H9 (cell line): Measurements from ENCODE around the gene TMCC1. TPM values are rescaled to one million over a fixed set of nuclear protein-coding genes. Genes with fewer than 3 reads are reported as not detected.

Source experiments
- DNase-seq: peaks from one replicate; pipeline ENCODE4 v3.0.0-alpha.2; 2017
- H2AFZ ChIP-seq: one replicate; pipeline ENCODE4 v1.6.1; 2013; ENCODE audit warnings: mild to moderate bottlenecking, low read length, control low read depth, moderate library complexity
- H2AK5ac ChIP-seq: 2 replicates; pipeline ENCODE4 v1.6.1; 2013; ENCODE audit warnings: low read length, control low read depth, mixed read lengths; ENCODE audit not compliant: insufficient read length
- H2BK120ac ChIP-seq: one replicate; pipeline ENCODE4 v1.6.1; 2013; ENCODE audit warnings: low read depth, mild to moderate bottlenecking, low read length, control low read depth, inconsistent platforms; ENCODE audit not compliant: poor library complexity, severe bottlenecking
- H2BK12ac ChIP-seq: 2 replicates; pipeline ENCODE4 v1.6.1; 2013; ENCODE audit warnings: low read length, control low read depth, mixed read lengths, low read depth; ENCODE audit not compliant: insufficient read length
- H2BK15ac ChIP-seq: 2 replicates; pipeline ENCODE4 v1.6.1; 2013; ENCODE audit warnings: low read depth, low read length, control low read depth
- H2BK20ac ChIP-seq: one replicate; pipeline ENCODE4 v1.6.1; 2013; ENCODE audit warnings: low read depth, mild to moderate bottlenecking, low read length, control low read depth, inconsistent platforms; ENCODE audit not compliant: poor library complexity, severe bottlenecking
- H2BK5ac ChIP-seq: 2 replicates; pipeline ENCODE4 v1.6.1; 2013; ENCODE audit warnings: low read length, control low read depth, mixed read lengths; ENCODE audit not compliant: insufficient read length
- H3K14ac ChIP-seq: 2 replicates; pipeline ENCODE4 v1.6.1; 2013; ENCODE audit warnings: low read length, control low read depth; ENCODE audit not compliant: insufficient read depth
- H3K18ac ChIP-seq: 2 replicates; pipeline ENCODE4 v1.6.1; 2013; ENCODE audit warnings: low read depth, mild to moderate bottlenecking, mixed read lengths, low read length, control low read depth; ENCODE audit not compliant: insufficient read length
- H3K23ac ChIP-seq: 2 replicates; pipeline ENCODE4 v1.6.1; 2013; ENCODE audit warnings: low read length, control low read depth, mixed read lengths, low read depth; ENCODE audit not compliant: insufficient read length
- H3K23me2 ChIP-seq: 2 replicates; pipeline ENCODE4 v1.6.1; 2013; ENCODE audit warnings: low read depth, mild to moderate bottlenecking, mixed read lengths, low read length, control low read depth; ENCODE audit not compliant: insufficient read length, poor library complexity, severe bottlenecking
- H3K27ac ChIP-seq: 2 replicates; pipeline ENCODE4 v1.5.1; 2013; ENCODE audit warnings: low read length, control low read depth, mixed read lengths, low read depth; ENCODE audit not compliant: insufficient read length
- H3K27me3 ChIP-seq: 2 replicates; pipeline ENCODE4 v1.6.1; 2013; ENCODE audit warnings: low read length, control low read depth, inconsistent platforms; ENCODE audit not compliant: insufficient read depth
- H3K4ac ChIP-seq: 2 replicates; pipeline ENCODE4 v1.6.1; 2013; ENCODE audit warnings: low read depth, mild to moderate bottlenecking, control low read depth, inconsistent platforms, low read length, moderate library complexity
- H3K4me1 ChIP-seq: 2 replicates; pipeline ENCODE4 v1.6.1; 2013; ENCODE audit warnings: low read length, control low read depth, inconsistent platforms; ENCODE audit not compliant: insufficient read depth
- H3K4me2 ChIP-seq: 2 replicates; pipeline ENCODE4 v1.6.1; 2013; ENCODE audit warnings: low read length, control low read depth, mixed read lengths; ENCODE audit not compliant: insufficient read length, insufficient read depth
- H3K56ac ChIP-seq: 2 replicates; pipeline ENCODE4 v1.6.1; 2013; ENCODE audit warnings: low read depth, mild to moderate bottlenecking, mixed read lengths, low read length, control low read depth; ENCODE audit not compliant: insufficient read length
- H3K79me1 ChIP-seq: 2 replicates; pipeline ENCODE4 v1.6.1; 2013; ENCODE audit warnings: low read depth, mild to moderate bottlenecking, moderate library complexity, low read length, control low read depth, inconsistent platforms; ENCODE audit not compliant: insufficient read depth, poor library complexity, severe bottlenecking
- H3K79me2 ChIP-seq: 2 replicates; pipeline ENCODE4 v1.6.1; 2013; ENCODE audit warnings: low read length, control low read depth, inconsistent platforms; ENCODE audit not compliant: insufficient read depth
- H3K9ac ChIP-seq: 2 replicates; pipeline ENCODE4 v1.6.1; 2013; ENCODE audit warnings: low read length, control low read depth, mixed read lengths; ENCODE audit not compliant: insufficient read length; ENCODE audit errors: extremely low read depth
- H3K9me3 ChIP-seq: one replicate; pipeline ENCODE4 v1.6.1; 2013; ENCODE audit warnings: low read depth, low read length, inconsistent platforms; ENCODE audit not compliant: control insufficient read depth
- H3T11ph ChIP-seq: one replicate; pipeline ENCODE4 v1.6.1; 2013; ENCODE audit warnings: mild to moderate bottlenecking, low read length, control low read depth, inconsistent platforms
- H4K20me1 ChIP-seq: one replicate; pipeline ENCODE4 v1.6.1; 2013; ENCODE audit not compliant: control insufficient read depth, insufficient read length, insufficient read depth
- H4K5ac ChIP-seq: 2 replicates; pipeline ENCODE4 v1.6.1; 2013; ENCODE audit warnings: low read depth, mild to moderate bottlenecking, mixed read lengths, low read length, control low read depth; ENCODE audit not compliant: insufficient read length
- H4K8ac ChIP-seq: replicated peaks from 2 replicates; pipeline ENCODE4 v1.6.1; 2013; ENCODE audit warnings: low read length, control low read depth, mixed read lengths, low read depth; ENCODE audit not compliant: insufficient read length
- H4K91ac ChIP-seq: 2 replicates; pipeline ENCODE4 v1.6.1; 2013; ENCODE audit warnings: low read depth, mild to moderate bottlenecking, moderate library complexity, mixed read lengths, low read length, control low read depth; ENCODE audit not compliant: insufficient read length
- H3K27ac Mint-ChIP-seq, 3 experiments: 2 replicates in 2 of 3; 3 replicates in 1 of 3; pipeline ENCODE4 v1.8.0; 2020 to 2021; ENCODE audit warnings: mixed read lengths in 3 of 3, mild to moderate bottlenecking in 1 of 3, moderate library complexity in 1 of 3
- H3K27me3 Mint-ChIP-seq: 2 replicates; pipeline ENCODE4 v1.8.0; 2021; ENCODE audit warnings: low read depth, mild to moderate bottlenecking, moderate library complexity, mixed read lengths
- H3K36me3 Mint-ChIP-seq, 3 experiments: 2 replicates in 2 of 3; 3 replicates in 1 of 3; pipeline ENCODE4 v1.8.0; 2020 to 2021; ENCODE audit warnings: low read depth in 3 of 3, mixed read lengths in 3 of 3; ENCODE audit not compliant: insufficient read depth in 1 of 3
- H3K4me1 Mint-ChIP-seq, 2 experiments: 2 replicates each; pipeline ENCODE4 v1.8.0; 2020; ENCODE audit warnings: mixed read lengths in 2 of 2
- H3K4me3 Mint-ChIP-seq, 2 experiments: 2 replicates in 1 of 2; 3 replicates in 1 of 2; pipeline ENCODE4 v1.8.0; 2020 to 2021; ENCODE audit warnings: mild to moderate bottlenecking in 2 of 2, mixed read lengths in 2 of 2, moderate library complexity in 1 of 2
- H3K9me3 Mint-ChIP-seq, 2 experiments: 2 replicates in 1 of 2; 3 replicates in 1 of 2; pipeline ENCODE4 v1.8.0; 2020; ENCODE audit warnings: mild to moderate bottlenecking in 2 of 2, mixed read lengths in 2 of 2, moderate library complexity in 1 of 2
- WGBS: extraction: QIAGEN DNeasy Blood & Tissue Kit; methylation state at CpG from one replicate; pipeline ENCODE4 v1.1.7; 2013; ENCODE audit warnings: missing lambda C conversion rate, low lambda C conversion rate, mixed read lengths; ENCODE audit not compliant: insufficient read length; ENCODE audit errors: extremely low coverage; 5-methylcytosine and 5-hydroxymethylcytosine counted together
- total RNA-seq: library from RNA; stranded (reverse); gene quantifications from 2 replicates; pipeline ENCODE4 v1.2.1, GENCODE V29; 2021
- TF ChIP-seq, protein P1 (sequence below): fragments of 200-600 bp; sonication (generic); conservative IDR thresholded peaks from 3 replicates; pipeline ENCODE4 v1.8.0; 2021; ENCODE audit warnings: antibody characterized with exemption, mild to moderate bottlenecking

TMCC1 gene
- total RNA-seq, 1 experiment from 2014 or later = 24.4 TPM

DNA sequence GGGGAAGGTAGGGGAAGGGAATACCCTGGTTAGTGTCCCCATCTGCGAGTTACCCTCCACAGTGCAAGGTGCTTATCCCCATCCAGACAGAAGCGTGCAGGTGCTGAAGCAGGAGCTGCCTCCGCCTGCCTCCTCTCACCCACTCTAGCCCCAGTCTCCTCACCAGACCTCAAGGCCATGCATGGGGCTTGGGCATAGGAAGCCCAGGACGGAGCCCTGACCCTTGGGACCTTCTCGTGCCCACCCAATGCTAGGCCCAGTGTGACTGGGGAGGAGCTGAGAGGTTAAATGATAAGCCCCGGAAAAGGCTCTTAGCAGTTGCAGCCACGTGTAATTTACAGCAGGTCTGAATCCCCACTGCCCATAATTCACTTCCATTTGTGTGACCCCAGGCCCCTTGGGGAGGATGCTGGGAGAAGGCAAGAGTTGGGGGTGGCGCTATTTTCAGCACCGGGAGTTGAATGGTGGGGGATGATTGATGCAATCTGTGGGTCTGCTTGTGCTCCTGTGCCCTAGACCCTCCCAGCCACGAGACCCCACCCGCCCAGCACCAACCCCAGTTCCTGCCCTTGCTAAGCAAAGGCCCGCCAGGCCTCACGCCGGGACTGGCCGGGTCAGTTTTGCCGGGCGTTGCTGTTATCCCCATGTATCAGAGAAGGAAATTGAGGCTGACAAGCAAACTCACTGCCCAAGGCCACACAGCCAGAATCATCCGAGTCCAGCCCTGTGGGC lies 272.5 kb downstream of the TMCC1 start:
- no peak overlapping the region for H3K27ac Mint-ChIP-seq
- no peak overlapping the region for H3K4me3 Mint-ChIP-seq

More for the DNA sequence above, 272.5 kb downstream of the TMCC1 start:
- Histone ChIP-seq H3K23me2 (no peaks in the 10 kb centered on the region), H4K91ac (no peak overlapping the region), H2AK5ac (no peak overlapping the region), H3K4me1 (peaks cover 2% of the 10 kb centered on the region; the same call in 1 of the 2 replicates), H3K9ac (no peak overlapping the region), H2BK12ac (no peak overlapping the region), H2BK20ac (no peak overlapping the region), H3K9me3 (no peaks in the 10 kb centered on the region), H3K18ac (no peak overlapping the region), H3K14ac (no peak overlapping the region), H3K4me2 (no peak overlapping the region), H3K23ac (no peak overlapping the region), H2BK15ac (no peak overlapping the region), H3K27ac (no peak overlapping the region), H3T11ph (no peak overlapping the region), H3K4ac (no peak overlapping the region), H2BK120ac (no peak overlapping the region), H2BK5ac (no peak overlapping the region), H3K79me1 (no peaks in the 10 kb centered on the region), H3K79me2 (no peaks in the 10 kb centered on the region), H3K56ac (no peak overlapping the region), H2AFZ (no peak overlapping the region), H4K5ac (no peak overlapping the region), H4K20me1 (no peaks in the 10 kb centered on the region), H4K8ac (no peak overlapping the region), H3K27me3 (no peaks in the 10 kb centered on the region)
- Mint-ChIP-seq H3K36me3 (no peaks in the 10 kb centered on the region; a peak in 1 of 7 replicates), H3K4me1 (peaks cover 18 to 29% of the 10 kb centered on the region in 2 experiments), H3K9me3 (no peaks in the 10 kb centered on the region), H3K27me3 (no peaks in the 10 kb centered on the region; the same call in 1 of the 2 replicates)
- TF ChIP-seq, protein P1, sequence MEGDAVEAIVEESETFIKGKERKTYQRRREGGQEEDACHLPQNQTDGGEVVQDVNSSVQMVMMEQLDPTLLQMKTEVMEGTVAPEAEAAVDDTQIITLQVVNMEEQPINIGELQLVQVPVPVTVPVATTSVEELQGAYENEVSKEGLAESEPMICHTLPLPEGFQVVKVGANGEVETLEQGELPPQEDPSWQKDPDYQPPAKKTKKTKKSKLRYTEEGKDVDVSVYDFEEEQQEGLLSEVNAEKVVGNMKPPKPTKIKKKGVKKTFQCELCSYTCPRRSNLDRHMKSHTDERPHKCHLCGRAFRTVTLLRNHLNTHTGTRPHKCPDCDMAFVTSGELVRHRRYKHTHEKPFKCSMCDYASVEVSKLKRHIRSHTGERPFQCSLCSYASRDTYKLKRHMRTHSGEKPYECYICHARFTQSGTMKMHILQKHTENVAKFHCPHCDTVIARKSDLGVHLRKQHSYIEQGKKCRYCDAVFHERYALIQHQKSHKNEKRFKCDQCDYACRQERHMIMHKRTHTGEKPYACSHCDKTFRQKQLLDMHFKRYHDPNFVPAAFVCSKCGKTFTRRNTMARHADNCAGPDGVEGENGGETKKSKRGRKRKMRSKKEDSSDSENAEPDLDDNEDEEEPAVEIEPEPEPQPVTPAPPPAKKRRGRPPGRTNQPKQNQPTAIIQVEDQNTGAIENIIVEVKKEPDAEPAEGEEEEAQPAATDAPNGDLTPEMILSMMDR = no peak
- DNase-seq = no peak
- no CpG with 5 or more reads among the region's 18 CpGs for WGBS
